T-helper 17 cell (primary cell): ENCODE data around the gene TRAF3. TPM values are rescaled to one million over a fixed set of nuclear protein-coding genes. Genes with fewer than 3 reads are reported as not detected.

Source experiments
- ATAC-seq: fragments of 150-1000 bp; cut with Tn5 transposase; 2 replicates; pipeline ENCODE4 v1.10.0; 2021; ENCODE audit warnings: mild to moderate bottlenecking, moderate library complexity
- DNase-seq, 3 donors: peaks; one replicate each; pipeline versions ENCODE4 v3.0.0 to v3.0.0-alpha.2; 2020 to 2021
- H3K9me3 ChIP-seq: one replicate; pipeline ENCODE4 v1.7.0; 2013; ENCODE audit warnings: low read length, mild to moderate bottlenecking; ENCODE audit not compliant: control insufficient read depth, poor library complexity, severe bottlenecking
- H3K27ac Mint-ChIP-seq: one replicate; pipeline ENCODE4 v1.8.0; 2022; ENCODE audit warnings: mild to moderate bottlenecking, moderate library complexity, mixed read lengths
- H3K27me3 Mint-ChIP-seq: one replicate; pipeline ENCODE4 v1.8.0; 2022; ENCODE audit warnings: mixed read lengths
- H3K36me3 Mint-ChIP-seq: one replicate; pipeline ENCODE4 v1.8.0; 2022; ENCODE audit warnings: low read depth, mixed read lengths
- H3K4me1 Mint-ChIP-seq: one replicate; pipeline ENCODE4 v1.8.0; 2022; ENCODE audit warnings: mild to moderate bottlenecking, mixed read lengths
- H3K4me3 Mint-ChIP-seq: one replicate; pipeline ENCODE4 v1.8.0; 2022; ENCODE audit warnings: mild to moderate bottlenecking, moderate library complexity, mixed read lengths
- total RNA-seq, 4 donors: library from RNA in 2 of 4; stranded (reverse) in 2 of 4; gene quantifications; one replicate each; pipeline ENCODE4 v1.2.3 and lab custom pipeline; 2022 to 2026

Gene TRAF3
- total RNA-seq, 2 donors from 2014 or later: 47.8 to 54.4 TPM

DNA sequence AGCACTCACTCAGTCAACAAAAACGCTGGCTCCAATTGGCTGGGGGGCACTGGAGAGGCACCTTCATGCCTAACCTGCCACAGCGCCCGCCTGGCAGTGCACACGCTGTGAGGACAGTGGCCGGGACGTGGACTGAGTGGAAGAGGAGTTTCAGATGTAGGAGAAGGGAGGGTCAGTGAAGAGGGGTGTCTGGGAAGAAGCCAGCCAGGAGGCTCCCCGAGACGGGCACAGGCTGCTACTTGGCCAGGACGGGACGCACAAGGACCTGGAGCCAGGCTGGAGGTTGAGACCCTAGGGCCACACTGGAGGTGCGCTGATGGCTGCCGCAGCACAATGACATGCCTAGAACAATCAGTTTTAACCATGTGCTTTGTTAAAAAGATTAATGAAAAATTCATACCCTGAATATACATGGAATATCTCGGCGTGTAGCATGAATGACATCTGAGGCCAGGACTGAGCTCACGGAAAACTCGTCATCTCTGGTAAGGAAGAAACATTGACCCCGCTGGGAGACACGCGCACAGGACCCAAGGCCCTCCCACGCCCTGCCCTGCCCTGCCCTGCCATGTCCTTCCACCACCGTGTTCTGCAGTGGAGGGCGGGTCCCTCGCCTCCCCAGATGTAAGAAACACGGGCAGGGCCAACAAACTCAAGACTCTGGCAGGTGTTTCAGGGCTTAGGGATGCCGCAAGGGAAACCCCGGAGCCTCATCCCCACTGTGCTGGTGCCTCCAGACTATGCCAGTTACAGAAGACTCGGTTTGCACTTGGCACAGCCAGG is 170.3 kb downstream of the TRAF3 start:
- DNase-seq (no peak), ATAC-seq (no peak)
- Mint-ChIP-seq H3K4me3 (no peak overlapping the region), H3K4me1 (peaks cover 13% of the 10 kb centered on the region), H3K27me3 (no peaks in the 10 kb centered on the region), H3K27ac (no peak overlapping the region), H3K36me3 (peaks cover 6% of the 10 kb centered on the region)
- H3K9me3 ChIP-seq: no peaks in the 10 kb centered on the region

DNA sequence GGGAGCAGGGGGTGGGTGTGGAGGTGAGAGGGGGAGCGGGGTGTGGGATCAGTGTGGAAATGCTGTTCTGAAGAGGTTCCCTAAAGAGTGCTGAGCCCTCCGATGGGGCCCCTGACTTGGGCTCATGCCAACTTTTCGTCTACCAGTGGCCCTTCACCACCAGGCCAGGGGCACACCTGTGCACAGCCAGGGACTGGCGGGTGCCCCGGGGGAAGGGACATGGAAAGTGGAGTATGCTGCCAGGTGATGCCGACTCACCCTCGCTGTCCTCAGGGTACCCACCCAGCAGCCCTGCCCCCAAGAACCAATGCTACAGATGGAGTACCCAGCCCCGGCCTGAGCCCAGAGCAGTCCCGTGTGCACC is 171.4 kb downstream of the TRAF3 start:
- Mint-ChIP-seq H3K27me3 (no peaks in the 10 kb centered on the region), H3K27ac (peak overlapping the region; percentile 91), H3K4me1 (peaks cover 13% of the 10 kb centered on the region), H3K36me3 (peaks cover 4% of the 10 kb centered on the region), H3K4me3 (peak overlapping the region; percentile 59)
- ATAC-seq (no peak), DNase-seq (no peak)
- H3K9me3 ChIP-seq: no peaks in the 10 kb centered on the region

DNA sequence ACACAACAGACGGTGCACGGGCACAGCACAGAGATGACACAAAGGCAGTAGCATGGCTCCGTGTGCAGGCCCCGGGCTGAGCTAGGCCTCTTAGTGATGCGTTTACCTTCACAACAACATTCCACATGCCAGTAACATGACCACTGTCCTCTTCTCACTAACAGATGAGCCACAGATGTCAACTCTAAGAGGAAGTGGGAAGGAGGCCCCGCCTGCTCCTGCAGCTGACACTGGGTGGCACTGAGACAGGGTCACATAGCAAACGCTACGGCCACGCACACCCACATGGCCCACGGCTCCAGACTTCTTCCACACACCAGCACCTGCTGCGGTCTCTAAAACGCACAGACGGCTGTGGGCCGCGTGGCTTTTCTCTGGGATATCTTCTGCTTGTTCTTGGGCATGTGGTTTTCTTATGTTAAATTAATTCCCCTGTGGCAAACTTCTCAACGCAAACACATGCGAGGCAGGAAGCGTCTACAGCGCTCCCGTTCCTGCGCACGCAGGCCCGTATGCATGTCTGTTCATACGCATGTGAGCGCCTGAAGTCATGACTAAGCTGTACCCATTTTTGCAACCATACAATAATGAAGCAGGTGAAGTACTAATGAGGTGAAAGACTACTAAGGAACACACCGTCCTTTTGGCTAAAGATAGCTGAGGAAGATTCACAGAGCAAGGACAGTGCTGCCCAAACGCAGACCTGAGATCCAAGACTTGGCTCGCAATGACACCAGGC is 172.0 kb downstream of the TRAF3 start:
- DNase-seq (no peak), ATAC-seq (peak; percentile 78)
- Mint-ChIP-seq H3K27ac (peak overlapping the region; percentile 91), H3K36me3 (peaks cover 4% of the 10 kb centered on the region), H3K27me3 (no peaks in the 10 kb centered on the region), H3K4me3 (peak overlapping the region; percentile 59), H3K4me1 (peaks cover 13% of the 10 kb centered on the region)
- no peaks in the 10 kb centered on the region for H3K9me3 ChIP-seq

DNA sequence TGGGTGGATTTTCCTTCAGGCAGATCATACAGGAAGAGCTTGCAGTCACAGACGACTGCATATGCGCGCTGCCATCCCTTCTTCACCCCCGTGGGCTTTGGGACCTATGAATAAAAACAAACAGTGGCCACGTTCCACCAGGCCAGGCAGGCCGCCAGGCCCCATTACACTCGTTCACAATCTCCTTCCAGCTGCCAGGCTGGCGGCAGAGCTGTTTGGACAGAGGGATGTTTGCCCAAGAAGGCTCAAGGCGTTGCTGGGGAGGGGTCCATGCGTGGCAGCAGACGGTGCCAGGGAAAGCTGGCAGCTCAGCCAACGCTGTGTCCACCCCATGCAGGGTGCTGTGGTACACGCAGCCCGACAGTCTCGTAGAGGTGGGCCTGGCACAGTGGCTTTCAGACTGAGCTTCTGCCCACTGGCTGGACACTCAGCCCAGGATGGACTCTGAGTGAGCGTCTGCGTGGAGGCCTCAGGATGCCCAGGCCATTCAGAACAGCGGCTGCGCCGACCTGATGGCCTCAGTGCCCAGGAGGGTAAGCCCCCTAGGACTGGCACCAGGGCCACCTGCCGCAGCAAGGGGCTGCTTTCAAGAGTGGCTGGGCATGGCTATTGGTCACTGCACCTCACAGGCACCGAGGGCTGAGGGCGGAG is 172.7 kb downstream of the TRAF3 start:
- ATAC-seq: no peak
- H3K36me3 Mint-ChIP-seq: peaks cover 4% of the 10 kb centered on the region
- peak overlapping the region; percentile 91 for H3K27ac Mint-ChIP-seq
- H3K4me1 Mint-ChIP-seq: peaks cover 13% of the 10 kb centered on the region
- H3K4me3 Mint-ChIP-seq: no peak overlapping the region
- H3K9me3 ChIP-seq: no peaks in the 10 kb centered on the region
- H3K27me3 Mint-ChIP-seq: no peaks in the 10 kb centered on the region
- DNase-seq: no peak

DNA sequence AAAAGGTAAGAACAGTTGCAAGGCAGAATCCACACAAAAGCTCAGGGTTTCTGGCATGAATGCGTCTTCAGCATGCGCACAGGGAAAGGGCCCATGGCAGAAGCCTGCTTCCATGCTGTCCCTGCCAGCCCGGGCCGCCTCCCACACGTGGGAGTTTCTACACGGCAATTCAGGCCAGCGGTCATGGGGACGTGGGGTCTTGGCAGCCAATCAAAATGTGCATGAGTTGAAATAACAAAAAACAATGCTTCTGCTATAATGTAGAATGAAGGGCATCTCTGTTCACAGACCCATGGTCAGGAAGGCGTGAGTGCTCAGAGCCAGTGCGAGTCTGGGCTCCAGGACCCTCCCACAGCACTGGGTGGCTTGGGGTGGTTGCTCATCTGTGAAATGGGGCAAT is 173.8 kb downstream of the TRAF3 start:
- no peak overlapping the region for H3K4me3 Mint-ChIP-seq
- no peak overlapping the region for H3K27ac Mint-ChIP-seq
- H3K4me1 Mint-ChIP-seq: peaks cover 13% of the 10 kb centered on the region
- H3K9me3 ChIP-seq: no peaks in the 10 kb centered on the region
- H3K27me3 Mint-ChIP-seq: no peaks in the 10 kb centered on the region
- no peak for DNase-seq
- ATAC-seq: no peak
- peaks cover 2% of the 10 kb centered on the region for H3K36me3 Mint-ChIP-seq

DNA sequence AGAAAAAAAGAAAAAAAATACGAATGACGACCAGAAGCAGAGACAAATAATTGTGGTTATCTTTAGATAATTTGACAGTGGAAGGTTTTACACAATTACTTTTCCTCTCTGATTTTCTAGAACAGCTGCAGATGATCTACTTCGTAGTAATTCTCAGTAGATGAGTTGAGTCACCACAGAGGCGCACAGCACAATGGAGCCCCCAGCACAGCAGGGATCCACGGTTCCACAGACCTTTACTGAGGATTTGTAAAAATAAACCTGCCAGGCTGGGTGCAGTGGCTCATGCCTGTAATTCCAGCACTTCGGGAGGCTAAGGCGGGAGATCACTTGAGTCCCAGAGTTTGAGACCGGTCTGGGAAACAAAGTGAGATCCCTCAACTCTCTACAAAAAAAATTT is 174.6 kb downstream of the TRAF3 start:
- no peak overlapping the region for H3K27ac Mint-ChIP-seq
- H3K9me3 ChIP-seq: no peaks in the 10 kb centered on the region
- DNase-seq (no peak), ATAC-seq (no peak)
- H3K4me1 Mint-ChIP-seq: peaks cover 13% of the 10 kb centered on the region
- no peaks in the 10 kb centered on the region for H3K27me3 Mint-ChIP-seq
- H3K4me3 Mint-ChIP-seq: no peak overlapping the region
- peaks cover 2% of the 10 kb centered on the region for H3K36me3 Mint-ChIP-seq

DNA sequence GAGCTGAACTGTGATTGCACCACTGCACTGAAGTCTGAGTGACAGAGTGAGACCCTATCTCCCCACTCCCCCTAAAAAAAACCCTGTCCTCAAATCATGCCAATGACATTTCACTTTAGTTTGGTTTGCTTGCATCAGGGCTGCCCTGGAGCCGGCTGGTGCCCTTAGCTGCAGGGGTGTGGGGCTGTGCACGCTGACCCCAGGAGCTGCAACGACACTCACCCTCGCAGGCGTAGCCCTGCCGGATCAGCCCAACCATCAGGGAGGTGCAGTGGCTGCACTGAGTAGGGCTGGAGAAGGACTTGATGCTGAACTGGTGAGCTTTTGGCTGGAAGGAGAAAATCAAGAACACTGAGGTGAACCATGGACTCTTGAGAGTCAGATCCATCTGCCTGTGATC is 175.0 kb downstream of the TRAF3 start:
- H3K27ac Mint-ChIP-seq: no peak overlapping the region

DNA sequence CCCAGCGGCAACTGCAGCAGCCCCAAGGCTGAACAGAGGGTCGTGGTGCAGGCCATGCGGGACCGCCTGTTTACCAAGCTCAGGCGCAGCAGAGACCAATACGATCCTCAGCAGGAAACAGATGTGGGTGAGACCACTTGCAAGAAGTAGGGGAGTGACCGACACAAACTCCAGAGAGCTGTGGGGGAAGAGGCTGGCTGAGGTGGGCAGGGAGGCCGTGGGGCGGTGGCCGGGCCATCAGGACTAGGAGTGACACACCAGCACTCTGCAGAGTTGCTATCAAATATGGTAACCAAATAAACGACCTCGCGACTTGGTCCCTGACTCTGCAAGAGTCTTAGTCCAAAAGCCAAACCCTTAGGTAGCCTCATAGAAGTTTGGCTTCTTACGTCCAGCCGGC is 175.9 kb downstream of the TRAF3 start:
- Mint-ChIP-seq H3K4me3 (no peak overlapping the region), H3K27me3 (no peaks in the 10 kb centered on the region), H3K4me1 (peaks cover 9% of the 10 kb centered on the region), H3K27ac (no peak overlapping the region), H3K36me3 (no peaks in the 10 kb centered on the region)
- ATAC-seq (no peak), DNase-seq (no peak)
- no peaks in the 10 kb centered on the region for H3K9me3 ChIP-seq

More for the DNA sequence above, 175.0 kb downstream of the TRAF3 start:
- no peak overlapping the region for H3K4me3 Mint-ChIP-seq
- no peaks in the 10 kb centered on the region for H3K9me3 ChIP-seq
- no peak for DNase-seq
- H3K27me3 Mint-ChIP-seq: no peaks in the 10 kb centered on the region
- ATAC-seq: no peak
- H3K4me1 Mint-ChIP-seq: peaks cover 10% of the 10 kb centered on the region
- H3K36me3 Mint-ChIP-seq: peaks cover under 1% of the 10 kb centered on the region

DNA sequence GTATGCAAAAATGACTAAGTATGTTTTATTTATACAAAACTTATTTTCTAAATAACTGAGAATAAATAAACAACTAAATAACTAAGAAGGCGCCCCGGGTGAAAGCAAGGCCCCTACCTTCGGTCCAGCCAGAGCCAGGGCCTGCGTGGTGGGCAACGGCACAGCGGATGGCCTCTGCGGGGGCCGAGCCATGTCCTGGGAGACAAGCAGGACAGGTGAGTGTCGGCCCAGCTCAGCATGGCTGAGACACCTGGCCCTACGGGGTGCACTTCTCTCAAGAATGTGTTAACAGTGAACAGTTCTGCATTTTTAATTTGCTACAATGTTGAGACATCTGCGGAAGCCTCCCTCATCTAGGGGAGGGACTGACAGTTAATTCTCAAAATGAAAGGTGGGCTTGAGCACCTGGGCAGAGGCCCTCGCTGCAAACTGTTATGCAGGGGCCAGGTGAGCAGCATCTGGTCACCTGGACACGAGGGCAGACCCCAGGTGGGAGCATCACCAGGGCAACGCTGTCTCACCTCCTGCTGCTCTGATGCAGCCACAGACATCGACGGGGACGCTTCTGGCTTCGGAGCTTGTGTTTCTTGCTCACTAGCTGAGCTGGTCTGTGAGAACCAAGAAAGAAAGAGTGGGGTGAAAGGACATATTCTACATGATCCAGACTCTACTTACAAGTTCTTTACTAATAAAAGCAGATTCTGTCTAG is 177.0 kb downstream of the TRAF3 start:
- H3K9me3 ChIP-seq: no peaks in the 10 kb centered on the region
- no peaks in the 10 kb centered on the region for H3K27me3 Mint-ChIP-seq
- H3K4me3 Mint-ChIP-seq: no peak overlapping the region
- ATAC-seq: no peak
- no peaks in the 10 kb centered on the region for H3K36me3 Mint-ChIP-seq
- H3K27ac Mint-ChIP-seq: no peak overlapping the region
- DNase-seq: no peak
- H3K4me1 Mint-ChIP-seq: peaks cover 3% of the 10 kb centered on the region

DNA sequence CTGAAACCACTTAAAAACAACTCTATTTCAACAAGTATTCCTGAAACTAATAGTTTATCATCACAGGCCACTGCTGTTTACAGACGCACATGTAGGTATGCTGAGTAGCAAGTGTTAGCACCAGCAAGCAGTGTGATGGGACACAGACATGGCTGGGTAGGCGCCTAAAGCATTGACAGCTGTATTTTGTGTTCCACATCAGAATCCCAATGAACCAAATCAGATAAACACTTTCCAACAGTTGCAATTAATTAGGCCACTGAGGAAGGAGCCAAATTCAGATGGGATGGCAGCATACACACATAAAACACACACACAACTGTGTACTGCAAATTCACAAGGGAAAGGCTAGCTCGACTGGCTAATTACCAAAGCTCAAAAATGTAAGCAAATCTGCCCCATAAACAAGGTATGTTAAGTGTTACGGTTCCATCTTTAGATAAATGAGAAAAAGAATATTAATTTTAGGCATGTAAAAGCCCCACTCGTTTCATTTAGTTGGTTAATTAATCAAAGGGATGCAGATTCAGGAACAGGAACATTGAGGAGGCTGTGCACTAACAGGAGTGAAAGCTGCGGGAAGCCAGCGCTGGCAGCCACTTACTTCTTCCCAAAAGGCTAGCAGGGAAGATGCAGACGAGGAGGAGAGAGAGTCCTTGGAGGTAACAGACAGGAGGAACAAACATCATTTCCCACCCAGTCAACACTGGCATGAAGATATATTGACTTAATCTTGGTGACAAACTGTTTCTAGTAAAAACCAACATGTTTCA is 178.6 kb downstream of the TRAF3 start:
- Mint-ChIP-seq H3K27me3 (no peaks in the 10 kb centered on the region), H3K4me1 (no peaks in the 10 kb centered on the region)
- DNase-seq: no peak

DNA sequence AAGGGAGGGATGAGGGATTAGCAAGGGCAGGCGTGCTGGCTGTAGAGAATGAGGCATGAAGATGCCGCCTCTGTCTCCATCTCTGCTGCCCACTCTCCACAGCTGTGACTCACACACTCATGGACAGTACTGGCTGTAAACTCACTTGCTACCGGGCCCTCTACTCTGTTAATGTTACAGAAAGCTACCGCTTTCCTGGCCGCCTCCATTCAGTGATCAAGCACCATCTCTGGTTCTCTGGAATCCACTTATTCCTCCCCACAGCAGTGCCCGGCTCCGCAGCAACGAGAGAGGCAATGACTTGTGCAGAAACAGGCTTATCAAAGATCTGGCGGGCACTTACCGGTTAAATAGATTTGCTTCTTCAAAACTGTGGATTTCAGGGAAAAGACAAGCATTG is 180.0 kb downstream of the TRAF3 start:
- Mint-ChIP-seq H3K36me3 (no peaks in the 10 kb centered on the region), H3K4me3 (no peak overlapping the region), H3K27me3 (no peaks in the 10 kb centered on the region), H3K27ac (no peak overlapping the region), H3K4me1 (no peaks in the 10 kb centered on the region)
- no peaks in the 10 kb centered on the region for H3K9me3 ChIP-seq
- ATAC-seq: no peak
- DNase-seq: no peak

More for the DNA sequence above, 178.6 kb downstream of the TRAF3 start:
- Mint-ChIP-seq H3K4me3 (no peak overlapping the region), H3K27ac (no peak overlapping the region), H3K36me3 (no peaks in the 10 kb centered on the region)
- no peaks in the 10 kb centered on the region for H3K9me3 ChIP-seq
- no peak for ATAC-seq

DNA sequence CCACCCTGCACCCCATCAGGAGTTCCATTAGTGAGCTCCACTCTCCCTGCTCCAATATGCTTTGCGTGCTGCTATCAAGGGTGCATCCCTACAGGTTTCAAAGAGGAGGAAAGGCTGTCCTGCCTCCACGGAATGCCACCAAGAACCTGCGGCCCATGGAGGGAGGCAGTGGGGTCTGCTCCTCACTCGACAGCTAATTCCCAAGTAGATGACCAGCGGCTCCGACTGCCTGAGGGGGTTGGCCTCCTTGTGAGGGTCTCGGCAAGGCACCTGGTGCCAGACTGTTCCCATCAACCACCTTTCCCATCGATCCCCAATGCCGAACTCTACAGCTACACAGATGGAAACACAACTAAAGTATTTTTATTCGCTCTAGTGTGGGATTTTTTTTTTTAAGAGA is 181.2 kb downstream of the TRAF3 start:
- H3K4me3 Mint-ChIP-seq: no peak overlapping the region
- H3K36me3 Mint-ChIP-seq: no peaks in the 10 kb centered on the region
- H3K4me1 Mint-ChIP-seq: no peaks in the 10 kb centered on the region
- H3K27me3 Mint-ChIP-seq: no peaks in the 10 kb centered on the region
- ATAC-seq: no peak
- no peak for DNase-seq
- H3K27ac Mint-ChIP-seq: no peak overlapping the region
- H3K9me3 ChIP-seq: no peaks in the 10 kb centered on the region
